Epithelial cell of proximal tubule (primary cell): ENCODE measurements around the gene IRX1. TPM values are rescaled to one million over a fixed set of nuclear protein-coding genes. Genes with fewer than 3 reads are reported as not detected.

Experiments
- DNase-seq: peaks from one replicate; pipeline ENCODE4 v3.0.0-alpha.2; 2011; ENCODE audit warnings: low read depth
- H3K4me3 ChIP-seq: 2 replicates; pipeline ENCODE4 v1.5.1; 2011; ENCODE audit warnings: low read depth, mild to moderate bottlenecking, low read length
- CTCF ChIP-seq: conservative IDR thresholded peaks from 2 replicates; pipeline ENCODE4 v1.5.1; 2012; ENCODE audit warnings: low read depth, mild to moderate bottlenecking, low read length
- total RNA-seq: library from RNA; depleted of rRNA; stranded (reverse); fragments of >200 nt; gene quantifications from 2 replicates; pipeline ENCODE4 v1.2.3, GENCODE V29; 2015

Gene IRX1
- total RNA-seq, 1 donor from 2014 or later = 22.1 TPM

DNA sequence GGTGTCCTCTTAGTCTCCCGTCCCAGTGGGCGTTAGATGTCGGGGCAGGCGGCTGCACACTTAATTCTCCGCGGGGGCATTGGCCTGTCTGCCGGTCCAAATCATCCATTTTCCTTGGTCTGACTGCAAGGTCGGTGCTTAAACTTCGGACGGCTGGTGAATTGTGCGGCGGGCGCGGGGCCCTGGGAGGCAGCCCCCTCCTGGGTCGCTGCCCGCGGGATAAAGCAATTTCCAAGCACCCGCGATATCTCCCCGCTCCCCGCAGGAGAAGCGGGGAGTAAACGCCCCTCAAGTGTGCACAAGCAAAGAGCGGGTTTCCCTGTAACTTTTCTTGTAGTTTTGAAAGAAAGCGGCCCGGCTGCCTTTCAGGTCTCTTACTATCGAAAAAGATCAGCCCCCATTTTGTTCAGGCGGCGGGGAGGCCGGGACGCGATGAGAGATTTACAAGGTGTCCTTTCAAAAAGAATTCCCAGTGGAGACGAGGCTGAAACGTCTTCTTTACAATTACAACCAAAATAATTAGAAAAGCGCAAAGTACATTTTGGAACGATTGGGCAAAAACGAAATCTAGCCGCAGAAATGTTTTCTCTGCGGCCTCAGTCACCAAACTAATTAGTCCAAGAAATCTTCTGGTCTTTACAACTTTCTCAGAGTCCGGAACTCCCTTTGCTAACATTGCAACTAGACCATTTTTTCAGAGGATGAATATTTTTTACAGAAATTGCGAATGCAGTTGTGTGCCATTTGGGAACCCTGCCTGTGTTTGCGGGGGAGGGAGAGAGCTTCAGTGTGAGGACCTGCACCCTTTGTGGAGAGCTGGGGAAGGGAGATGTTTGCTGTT is 1.8 kb downstream of the IRX1 start:
- TF ChIP-seq CTCF = no peak
- no peak for DNase-seq
- peak overlapping the region; percentile 51 for H3K4me3 ChIP-seq

DNA sequence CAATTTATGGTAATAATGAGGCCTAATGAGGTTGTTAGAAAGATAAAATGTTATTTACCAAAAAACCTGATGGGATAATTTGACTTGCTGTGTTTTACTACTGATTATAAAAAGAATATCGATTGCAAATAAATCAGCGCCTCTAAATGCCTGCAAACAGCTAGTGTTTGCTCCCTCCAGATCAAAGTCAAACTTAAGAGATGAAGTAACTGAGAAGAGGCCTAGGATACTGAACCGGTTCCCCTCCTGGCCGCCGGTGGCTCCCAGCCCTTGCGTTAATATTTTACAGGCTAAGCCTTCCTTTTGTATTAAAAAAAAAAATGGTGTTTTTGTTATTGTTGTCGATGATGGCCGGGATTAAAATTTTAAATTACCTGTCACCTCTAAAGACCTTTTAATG is 2.6 kb downstream of the IRX1 start:
- H3K4me3 ChIP-seq = peak overlapping the region; percentile 51
- no peak for DNase-seq
- no peak for TF ChIP-seq CTCF

- DNase-seq = no peak
- H3K4me3 ChIP-seq = peak overlapping the region; percentile 51
These were observed 3.2 kb downstream of the IRX1 start for GRCh38 chr5:3598769-3599211.

GRCh38 chr5:3599226-3600105 is 3.8 kb downstream of the IRX1 start:
- H3K4me3 ChIP-seq = peak overlapping the region; percentile 51
- TF ChIP-seq CTCF = no peak
- DNase-seq = no peak

More at GRCh38 chr5:3598769-3599211, 3.2 kb downstream of the IRX1 start:
- TF ChIP-seq CTCF = no peak

GRCh38 chr5:3600106-3601060 is 4.8 kb downstream of the IRX1 start:
- H3K4me3 ChIP-seq = peak overlapping the region; percentile 51
- DNase-seq = no peak
- no peak for TF ChIP-seq CTCF

DNA sequence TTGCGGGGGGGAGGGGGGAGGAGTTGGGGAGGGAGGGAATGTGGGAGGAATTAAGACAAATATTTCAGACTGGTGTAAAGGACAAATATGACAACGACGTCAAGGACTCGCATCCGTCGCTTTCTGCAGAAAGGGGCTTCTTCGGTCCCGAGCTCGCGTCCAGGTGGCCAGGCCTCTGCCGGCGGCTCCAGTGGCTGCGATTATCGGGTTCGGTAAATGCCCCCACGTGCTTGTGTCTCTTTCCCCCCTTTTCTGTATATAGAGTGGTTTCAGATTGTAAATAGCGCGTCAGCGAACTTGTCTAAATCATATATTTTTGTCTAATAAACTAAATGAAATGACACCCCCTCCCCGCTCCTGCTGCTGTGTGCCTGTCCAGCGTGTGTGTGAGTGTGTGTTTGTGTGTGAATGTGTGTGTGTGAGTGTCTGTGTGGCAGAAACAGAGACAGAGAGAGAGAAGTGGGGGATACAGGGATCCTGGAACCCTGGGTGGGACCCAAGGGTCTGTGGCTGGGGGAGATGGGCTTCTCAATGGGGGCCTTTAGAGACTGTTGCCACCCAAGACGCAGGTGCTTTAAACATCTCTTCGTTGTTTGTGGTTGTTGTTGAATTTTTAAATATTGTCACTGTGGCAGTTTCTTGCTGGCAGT is 5.6 kb downstream of the IRX1 start:
- DNase-seq = no peak
- H3K4me3 ChIP-seq = peak overlapping the region; percentile 51
- TF ChIP-seq CTCF = no peak
